Measurements from ENCODE around the gene CYTH1.
"Not testable (repeated sequence)": the region's sequence is repeated elsewhere in the genome, so short reads cannot be mapped to it uniquely, and the experiment has no call there.

The CYTH1 gene

DNA sequence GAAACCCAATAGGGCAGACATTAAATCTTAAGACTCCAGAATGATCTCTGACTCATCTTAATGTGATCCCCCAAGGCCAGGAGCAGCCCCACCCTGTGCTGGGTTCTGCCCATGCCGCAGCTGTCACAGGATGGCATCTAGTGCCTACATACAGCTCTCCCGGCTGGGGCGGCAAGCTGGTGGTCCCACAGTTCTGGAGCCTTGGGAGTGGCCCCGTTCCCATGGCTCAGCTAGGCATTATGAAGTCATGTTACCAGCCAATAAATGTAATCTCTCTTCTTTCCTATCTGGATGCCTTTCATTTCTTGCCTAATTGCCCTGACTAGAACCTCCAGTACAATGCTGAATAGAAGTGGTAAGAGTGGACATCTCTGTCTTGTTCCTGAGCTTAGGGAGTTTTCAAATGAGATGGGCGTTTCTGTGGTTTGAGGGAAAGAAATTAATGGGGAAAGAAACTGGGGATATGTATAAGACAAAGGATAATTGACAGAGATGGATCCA lies 109.2 kb downstream of the CYTH1 start:
- TF ChIP-seq, protein P1, sequence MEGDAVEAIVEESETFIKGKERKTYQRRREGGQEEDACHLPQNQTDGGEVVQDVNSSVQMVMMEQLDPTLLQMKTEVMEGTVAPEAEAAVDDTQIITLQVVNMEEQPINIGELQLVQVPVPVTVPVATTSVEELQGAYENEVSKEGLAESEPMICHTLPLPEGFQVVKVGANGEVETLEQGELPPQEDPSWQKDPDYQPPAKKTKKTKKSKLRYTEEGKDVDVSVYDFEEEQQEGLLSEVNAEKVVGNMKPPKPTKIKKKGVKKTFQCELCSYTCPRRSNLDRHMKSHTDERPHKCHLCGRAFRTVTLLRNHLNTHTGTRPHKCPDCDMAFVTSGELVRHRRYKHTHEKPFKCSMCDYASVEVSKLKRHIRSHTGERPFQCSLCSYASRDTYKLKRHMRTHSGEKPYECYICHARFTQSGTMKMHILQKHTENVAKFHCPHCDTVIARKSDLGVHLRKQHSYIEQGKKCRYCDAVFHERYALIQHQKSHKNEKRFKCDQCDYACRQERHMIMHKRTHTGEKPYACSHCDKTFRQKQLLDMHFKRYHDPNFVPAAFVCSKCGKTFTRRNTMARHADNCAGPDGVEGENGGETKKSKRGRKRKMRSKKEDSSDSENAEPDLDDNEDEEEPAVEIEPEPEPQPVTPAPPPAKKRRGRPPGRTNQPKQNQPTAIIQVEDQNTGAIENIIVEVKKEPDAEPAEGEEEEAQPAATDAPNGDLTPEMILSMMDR (IDR thresholded peaks at IDR 0.05; ENCODE audit: insufficient read depth, low read length, poor library complexity, severe bottlenecking): no peak
- no peak for DNase-seq (ENCODE audit: extremely low read depth, insufficient read length)
- Histone ChIP-seq H3K36me3 (ENCODE audit: control insufficient read depth, insufficient read depth, low read length) (peaks cover 46% of the 10 kb centered on the region), H3K27me3 (replicated peaks; ENCODE audit: control insufficient read depth, insufficient read depth, low read length) (no peaks in the 10 kb centered on the region), H3K4me3 (replicated peaks; ENCODE audit: low read depth, low read length) (no peak overlapping the region)

DNA sequence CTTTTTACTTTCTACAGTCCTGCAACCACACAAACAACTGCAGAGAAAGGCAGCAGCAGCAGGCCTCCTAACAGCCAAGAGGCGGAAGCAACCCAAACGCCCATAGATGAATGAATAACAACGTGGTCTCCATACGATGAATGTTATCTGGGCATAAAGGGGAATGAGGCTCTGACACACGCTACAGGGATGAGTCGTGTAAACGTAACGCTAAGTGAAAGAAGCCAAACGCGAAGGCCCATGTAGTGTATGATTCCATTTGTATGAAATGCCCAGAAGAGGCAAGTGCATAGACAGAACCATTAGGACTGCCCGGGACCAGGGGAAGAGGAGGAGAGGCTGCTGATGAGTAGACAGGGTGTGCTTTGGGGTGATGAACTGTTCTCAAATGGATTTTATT lies 110.1 kb downstream of the CYTH1 start:
- TF ChIP-seq, protein P1 (IDR thresholded peaks at IDR 0.05; ENCODE audit: insufficient read depth, low read length, poor library complexity, severe bottlenecking): no peak
- no peak for DNase-seq (ENCODE audit: extremely low read depth, insufficient read length)
- no peaks in the 10 kb centered on the region for H3K27me3 ChIP-seq (replicated peaks; ENCODE audit: control insufficient read depth, insufficient read depth, low read length)
- no peak overlapping the region for H3K4me3 ChIP-seq (replicated peaks; ENCODE audit: low read depth, low read length)
- peaks cover 42% of the 10 kb centered on the region for H3K36me3 ChIP-seq (ENCODE audit: control insufficient read depth, insufficient read depth, low read length)

DNA sequence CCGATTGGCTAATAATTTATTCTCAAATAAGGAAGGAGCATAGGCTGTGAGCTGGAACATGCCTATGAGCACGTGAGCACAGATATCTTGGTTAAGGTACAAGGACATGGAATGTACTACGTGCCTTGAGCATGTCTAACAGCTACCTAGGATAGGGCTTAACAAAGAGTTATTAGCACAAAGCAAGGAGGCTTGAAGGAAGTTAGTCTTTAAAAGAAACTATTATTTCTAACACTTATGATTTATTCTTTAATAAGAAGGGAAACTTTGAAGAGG lies 110.4 kb downstream of the CYTH1 start:
- DNase-seq (ENCODE audit: extremely low read depth, insufficient read length); H3K4me3 ChIP-seq (replicated peaks; ENCODE audit: low read depth, low read length); H3K27me3 ChIP-seq (replicated peaks; ENCODE audit: control insufficient read depth, insufficient read depth, low read length): not testable (repeated sequence)
- H3K36me3 ChIP-seq (ENCODE audit: control insufficient read depth, insufficient read depth, low read length): peaks cover 38% of the 10 kb centered on the region

DNA sequence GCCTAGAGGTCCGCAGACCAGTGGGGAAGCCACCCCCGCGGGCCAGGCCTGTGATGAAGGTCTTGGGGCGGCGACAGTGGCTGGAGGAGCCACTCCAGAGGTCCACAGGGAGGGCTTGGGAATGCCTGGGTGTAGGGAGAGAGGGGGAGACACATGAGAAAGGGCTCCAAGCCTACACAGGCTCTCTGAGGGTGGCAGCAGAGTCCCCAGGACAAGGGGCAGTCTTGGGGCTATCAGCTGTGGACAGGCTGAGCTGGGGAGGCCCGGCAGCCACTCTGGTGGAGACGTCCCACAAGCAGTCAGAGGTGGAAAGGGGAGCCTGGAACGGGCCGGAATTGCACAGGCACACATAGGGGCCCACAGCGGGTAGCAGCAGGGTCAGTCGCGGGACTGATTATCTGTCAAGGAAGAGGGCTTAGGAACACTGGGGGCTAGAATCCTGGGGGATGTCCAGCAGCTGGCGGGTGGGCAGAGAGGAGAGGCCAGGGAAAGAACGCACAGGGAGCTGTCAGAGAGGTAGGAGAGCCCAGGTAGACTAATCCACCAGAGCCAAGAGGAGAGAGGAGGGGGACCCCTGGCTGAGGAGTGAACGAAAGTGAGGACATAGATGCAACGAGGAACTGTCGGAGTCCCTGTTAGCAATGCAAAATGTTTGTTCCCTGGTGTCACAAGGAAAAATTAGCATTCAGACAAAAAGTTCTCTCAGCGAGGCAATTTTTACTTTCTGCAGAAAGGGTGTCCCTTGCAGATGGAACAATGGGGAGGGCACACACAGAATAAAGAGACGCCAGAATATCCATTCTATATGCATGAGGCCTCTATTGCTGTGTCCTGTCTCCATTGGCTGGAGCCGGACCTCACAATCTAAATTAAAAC lies 111.0 kb downstream of the CYTH1 start:
- DNase-seq (ENCODE audit: extremely low read depth, insufficient read length): no peak
- Histone ChIP-seq H3K4me3 (replicated peaks; ENCODE audit: low read depth, low read length) (no peak overlapping the region), H3K27me3 (replicated peaks; ENCODE audit: control insufficient read depth, insufficient read depth, low read length) (no peaks in the 10 kb centered on the region)

DNA sequence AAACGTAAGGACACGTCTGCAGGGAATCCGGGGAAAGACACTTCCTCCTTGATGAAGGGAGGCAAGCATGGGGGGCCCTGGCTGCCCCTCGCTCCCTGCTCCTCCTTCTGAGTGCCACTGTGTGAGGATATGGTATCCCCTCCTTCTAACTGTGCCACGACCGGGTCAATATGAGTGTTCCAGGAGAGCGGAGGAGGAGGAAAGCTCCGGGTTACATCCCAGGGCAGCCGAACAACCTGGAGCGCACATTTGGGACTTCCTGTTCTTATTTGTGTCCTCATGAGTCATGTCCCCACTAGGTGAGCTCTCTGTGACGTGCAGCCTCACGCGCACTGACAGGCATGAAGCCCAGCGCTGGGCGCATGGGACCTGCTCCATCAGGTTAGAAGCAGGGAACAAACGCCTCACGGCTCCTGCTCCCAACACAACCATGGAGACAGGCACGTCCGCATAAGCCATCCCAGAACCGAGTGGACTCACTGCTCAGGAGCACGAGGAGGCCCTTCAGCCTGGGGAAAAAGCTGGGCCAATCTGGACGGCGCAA lies 112.0 kb downstream of the CYTH1 start:
- no peak for DNase-seq (ENCODE audit: extremely low read depth, insufficient read length)
- Histone ChIP-seq H3K27me3 (replicated peaks; ENCODE audit: control insufficient read depth, insufficient read depth, low read length) (no peaks in the 10 kb centered on the region), H3K36me3 (ENCODE audit: control insufficient read depth, insufficient read depth, low read length) (peaks cover 23% of the 10 kb centered on the region), H3K4me3 (replicated peaks; ENCODE audit: low read depth, low read length) (no peak overlapping the region)
- TF ChIP-seq, protein P1 (IDR thresholded peaks at IDR 0.05; ENCODE audit: insufficient read depth, low read length, poor library complexity, severe bottlenecking): no peak

More for the DNA sequence above, 111.0 kb downstream of the CYTH1 start:
- TF ChIP-seq, protein P1 (IDR thresholded peaks at IDR 0.05; ENCODE audit: insufficient read depth, low read length, poor library complexity, severe bottlenecking): no peak
- peaks cover 33% of the 10 kb centered on the region for H3K36me3 ChIP-seq (ENCODE audit: control insufficient read depth, insufficient read depth, low read length)

DNA sequence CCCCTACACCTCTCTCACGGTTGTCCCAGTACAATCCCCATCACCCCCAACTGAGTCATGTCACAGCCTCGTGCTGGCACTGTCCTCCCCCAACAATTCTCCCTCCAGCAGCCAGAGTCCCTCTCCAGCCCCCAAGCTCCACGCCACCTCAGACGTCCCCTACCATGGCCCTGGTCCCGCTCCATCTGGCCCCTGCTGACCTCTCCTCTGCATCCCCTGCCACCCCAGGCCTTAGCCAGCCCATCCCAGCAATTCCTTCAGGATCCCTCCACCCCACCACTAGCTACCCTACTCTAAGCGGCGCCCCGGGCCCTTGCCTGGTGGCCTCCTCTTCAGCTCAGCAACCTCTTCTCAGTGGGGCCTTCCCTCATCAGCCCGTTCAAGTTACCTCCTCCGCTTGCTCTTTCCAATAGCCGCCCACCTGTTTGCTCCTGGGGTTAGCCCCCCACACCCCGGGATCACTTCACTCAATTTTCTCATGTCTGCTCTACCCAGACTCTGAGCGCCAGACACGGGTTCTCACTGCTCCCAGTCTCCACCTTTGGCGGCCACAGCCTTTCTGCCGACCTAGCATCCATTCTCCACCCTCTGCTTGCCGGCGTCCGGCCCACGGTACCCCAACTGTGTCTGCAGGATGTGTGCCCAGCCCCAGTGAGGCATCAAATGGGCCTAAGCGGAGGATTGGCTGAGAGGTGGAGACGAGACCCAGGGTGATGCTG lies 112.7 kb downstream of the CYTH1 start:
- Histone ChIP-seq H3K4me3 (replicated peaks; ENCODE audit: low read depth, low read length) (no peak overlapping the region), H3K36me3 (ENCODE audit: control insufficient read depth, insufficient read depth, low read length) (peaks cover 17% of the 10 kb centered on the region), H3K27me3 (replicated peaks; ENCODE audit: control insufficient read depth, insufficient read depth, low read length) (no peaks in the 10 kb centered on the region)
- DNase-seq (ENCODE audit: extremely low read depth, insufficient read length): no peak
- TF ChIP-seq, protein P1 (IDR thresholded peaks at IDR 0.05; ENCODE audit: insufficient read depth, low read length, poor library complexity, severe bottlenecking): no peak
